HG03097 (cell line): Measurements from ENCODE around the gene CST9.

Source experiments
- ATAC-seq: cut with Tn5 transposase; IDR thresholded peaks from one replicate; pipeline ENCODE4 v1.9.1; 2021; ENCODE audit not compliant: unreplicated experiment, low FRiP score

CST9 gene, protein sequence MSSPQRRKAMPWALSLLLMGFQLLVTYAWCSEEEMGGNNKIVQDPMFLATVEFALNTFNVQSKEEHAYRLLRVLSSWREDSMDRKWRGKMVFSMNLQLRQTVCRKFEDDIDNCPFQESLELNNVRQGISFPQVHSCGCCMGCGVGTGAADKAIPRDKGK

DNA sequence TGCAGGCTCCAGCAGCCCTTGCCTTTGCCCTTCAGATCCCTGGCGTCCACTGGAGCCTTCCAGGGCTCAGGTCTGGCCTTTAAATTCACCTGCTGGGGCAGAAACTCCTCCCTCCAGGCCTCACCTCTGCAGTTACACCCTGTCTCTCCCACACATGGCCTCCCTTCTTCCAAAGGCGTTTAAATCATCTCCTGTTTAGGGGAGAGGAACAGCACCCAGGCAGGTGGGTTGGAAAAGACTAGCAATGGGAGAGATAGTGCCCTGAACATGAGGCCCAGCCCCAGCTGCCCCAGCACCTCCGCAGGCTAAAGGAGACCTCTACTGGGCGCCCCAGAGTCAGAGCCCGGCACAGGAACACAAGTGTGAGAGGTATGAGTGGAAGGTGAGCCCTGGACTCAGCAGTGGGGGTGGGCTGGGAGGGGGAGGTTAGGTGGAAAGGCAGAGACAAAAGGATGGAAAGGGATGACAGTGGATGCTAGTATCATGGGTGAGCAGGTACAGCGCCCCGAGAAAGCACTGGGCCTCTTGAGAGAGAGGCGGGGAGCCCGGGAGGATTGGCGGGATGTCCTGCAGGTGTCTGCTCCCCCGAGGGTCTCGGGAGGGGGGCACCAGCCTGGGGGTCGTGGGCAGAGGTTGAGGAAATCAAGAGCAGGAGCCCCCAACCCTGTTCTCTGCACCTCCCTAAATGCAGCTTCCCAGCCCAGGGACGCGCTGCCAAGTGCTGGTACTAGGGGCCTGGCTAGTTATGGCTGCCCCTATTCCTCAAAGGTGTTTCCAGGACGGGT lies at the start of gene CST9:
Gene CST9 (minus strand): TSS at position 51 of the 785 bp plus-strand sequence. CDS start 53 bp downstream, outside the sequence.
- no peak for ATAC-seq

DNA sequence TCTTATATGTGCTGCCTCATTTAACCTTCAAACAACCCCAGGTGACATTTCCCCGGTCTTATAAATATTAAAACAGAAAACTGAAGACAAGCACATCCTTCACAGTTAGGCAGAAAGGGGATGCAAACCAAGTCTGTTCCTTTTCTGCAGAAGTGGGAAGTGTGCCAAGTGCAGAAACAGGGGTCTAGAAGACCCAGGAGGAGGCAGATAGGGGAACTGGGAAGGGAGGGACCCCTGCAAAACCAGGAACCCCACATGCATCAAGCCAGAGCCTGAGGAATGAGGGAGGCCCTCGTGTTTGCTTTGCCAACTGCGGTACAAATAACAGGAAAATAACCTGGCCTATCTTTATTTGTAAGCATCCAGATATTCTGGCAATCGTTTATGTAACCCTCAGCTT lies 49.0 kb upstream of the CST9 start:
- ATAC-seq: no peak

DNA sequence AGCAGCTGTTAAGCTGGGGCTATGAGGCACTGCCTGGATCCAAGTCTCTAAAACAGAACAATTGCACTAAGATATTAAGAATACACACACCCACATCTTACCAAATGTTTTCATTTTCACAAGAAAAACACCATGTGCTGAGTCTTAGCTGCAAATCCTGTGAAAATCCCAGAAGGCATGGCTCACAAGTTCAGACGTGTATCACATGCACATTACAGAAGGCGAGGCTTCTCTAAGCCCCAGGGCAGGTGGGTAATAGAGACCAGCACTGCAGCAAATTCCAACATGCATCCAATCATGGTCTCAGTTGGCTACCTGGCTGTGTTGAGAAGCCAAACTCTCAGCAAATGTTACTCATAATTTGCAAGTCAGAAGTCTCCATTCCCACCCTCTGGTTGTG lies 48.3 kb upstream of the CST9 start:
- ATAC-seq: no peak

DNA sequence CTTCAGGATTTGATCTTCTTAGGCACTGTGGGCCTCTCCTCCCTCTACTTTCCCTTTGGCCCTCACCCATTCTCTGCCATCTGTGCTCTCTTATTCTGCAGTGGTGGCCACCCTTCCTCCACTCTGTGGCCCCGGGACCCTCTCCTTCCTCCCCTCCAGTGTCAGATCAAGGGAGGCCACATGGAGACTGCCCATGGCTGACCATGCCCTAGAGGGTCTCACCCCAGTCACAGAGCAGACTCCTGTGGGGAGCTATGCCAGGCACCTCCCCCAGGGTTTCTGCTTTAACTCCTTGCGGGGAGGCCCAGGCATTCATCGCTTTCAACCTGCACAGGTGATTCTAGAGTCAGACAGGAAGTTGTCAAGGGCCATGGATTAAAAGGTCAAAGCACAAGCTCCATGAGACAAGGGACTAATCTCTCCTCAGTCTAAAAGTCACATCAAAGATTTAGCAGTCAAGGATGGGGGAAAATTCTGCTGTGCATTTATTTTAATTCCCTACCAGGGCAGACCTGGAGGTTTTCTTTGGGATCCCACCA lies 47.8 kb upstream of the CST9 start:
- no peak for ATAC-seq

DNA sequence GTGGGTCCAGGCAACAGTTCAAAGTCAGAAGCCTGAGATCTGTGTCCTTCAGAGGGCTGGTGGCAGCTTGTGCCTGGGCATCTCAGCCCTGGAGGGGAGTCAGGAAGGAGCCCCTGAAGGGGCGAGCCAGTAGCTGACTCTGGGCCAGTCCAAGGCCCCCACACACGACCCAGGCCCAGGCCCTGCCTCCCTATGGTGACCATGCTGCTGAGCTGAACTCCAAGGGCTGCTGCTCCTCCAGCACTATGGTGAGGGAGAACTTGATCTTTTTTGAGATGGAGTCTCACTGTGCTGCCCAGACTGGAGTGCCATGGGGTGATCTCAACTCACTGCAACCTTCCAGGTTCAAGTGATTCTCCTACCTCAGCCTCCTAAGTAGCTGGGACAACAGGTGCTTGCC lies 47.2 kb upstream of the CST9 start:
- no peak for ATAC-seq

DNA sequence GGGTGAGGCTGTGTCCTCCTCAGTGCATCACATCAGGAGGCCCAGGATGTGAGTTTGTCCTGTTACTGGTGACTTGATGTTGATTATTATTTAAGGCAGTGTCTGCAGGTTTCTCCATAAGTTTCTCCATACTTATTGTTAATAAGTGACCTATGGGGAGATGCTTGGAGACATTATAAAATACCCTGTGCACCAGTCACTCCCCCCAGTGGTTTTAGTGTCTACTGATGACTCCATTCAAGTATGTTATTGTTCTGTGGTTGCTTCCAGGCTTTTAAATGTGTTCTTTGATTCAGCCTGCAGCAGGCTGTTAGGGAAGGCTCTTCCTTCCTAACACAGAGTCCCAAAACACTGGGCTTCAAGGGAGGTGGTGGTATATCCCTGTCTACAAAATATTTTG lies 46.7 kb upstream of the CST9 start:
- ATAC-seq: no peak

DNA sequence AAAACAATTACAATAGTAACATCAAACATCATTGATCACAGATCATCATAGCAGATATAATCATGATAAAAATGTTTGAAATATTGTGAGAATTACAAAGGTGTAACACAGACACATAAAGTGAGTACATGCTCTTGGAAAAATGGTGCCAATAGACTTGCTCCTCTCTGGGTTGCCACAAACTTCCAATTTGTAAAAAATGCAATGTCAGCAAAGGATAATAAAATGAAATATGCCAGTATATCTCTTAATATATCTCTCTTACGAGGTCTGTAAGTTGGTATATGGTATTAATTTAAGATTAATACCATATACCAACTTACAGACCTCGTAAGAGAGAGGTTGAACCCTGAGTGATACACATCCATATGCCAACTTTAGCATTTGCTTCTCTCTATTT lies 45.4 kb upstream of the CST9 start:
- no peak for ATAC-seq

DNA sequence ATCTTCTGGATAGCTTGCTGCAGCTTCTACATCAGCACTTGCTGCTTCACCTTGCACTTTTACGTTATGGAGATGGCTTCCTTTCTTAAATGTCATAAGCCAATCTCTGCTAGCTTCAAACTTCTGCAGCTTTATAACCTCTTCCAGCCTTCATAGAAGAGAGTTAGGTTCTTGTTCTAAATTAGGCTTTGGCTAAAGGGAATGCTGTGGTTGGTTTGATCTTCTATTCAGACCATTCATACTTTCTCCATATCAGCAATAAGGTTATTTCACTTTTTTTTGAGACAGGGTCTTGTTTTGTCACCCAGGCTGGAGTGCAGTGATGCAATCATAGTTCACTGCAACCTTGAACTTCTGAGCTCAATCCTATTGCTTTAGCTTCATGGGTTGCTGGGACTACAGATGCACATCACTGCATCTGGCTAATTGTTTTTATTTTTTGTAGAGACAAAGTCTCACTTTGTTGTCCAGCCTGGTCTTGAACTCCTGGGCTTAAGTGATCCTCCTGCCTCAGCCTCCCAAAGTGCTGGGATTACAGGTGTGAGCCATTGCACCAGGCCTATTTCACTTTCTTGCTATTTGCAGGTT lies 44.2 kb upstream of the CST9 start:
- ATAC-seq: no peak

DNA sequence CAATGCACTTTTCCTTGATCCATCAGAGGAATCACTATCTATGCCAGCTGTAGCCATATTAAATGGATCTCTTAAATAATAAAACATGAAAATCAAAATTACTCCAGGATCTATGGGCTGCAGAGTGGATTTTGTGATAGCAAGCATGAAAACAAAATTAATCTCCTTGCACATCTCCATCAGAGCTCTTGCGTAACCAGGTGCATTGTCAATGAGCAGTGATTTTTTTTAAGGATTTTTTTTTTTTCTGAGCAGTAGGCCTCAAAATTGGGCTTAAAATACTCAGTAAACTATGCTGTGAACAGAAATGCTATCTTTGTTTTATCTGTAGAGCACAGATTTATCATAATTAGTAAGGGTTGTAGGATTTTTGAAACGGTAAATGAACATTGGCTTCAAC lies 43.5 kb upstream of the CST9 start:
- no peak for ATAC-seq

DNA sequence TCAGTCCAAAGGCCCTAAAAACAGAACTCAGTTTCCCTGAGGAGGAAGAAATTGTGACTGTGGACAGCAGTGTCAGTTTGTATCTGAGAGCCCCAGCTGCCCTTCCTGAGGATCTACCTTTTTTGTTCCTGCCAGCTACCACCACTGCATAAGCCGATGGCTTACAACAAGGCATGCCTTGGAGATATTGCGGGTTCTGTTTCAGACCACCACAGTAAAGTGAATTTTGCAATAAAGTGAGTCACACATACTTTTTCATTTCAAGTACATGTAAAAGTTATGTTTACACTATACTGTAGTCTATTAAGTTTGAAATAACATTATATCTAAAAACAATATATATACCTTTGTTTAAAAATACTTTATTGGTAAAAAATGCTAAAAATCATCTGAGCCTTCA lies 41.6 kb upstream of the CST9 start:
- ATAC-seq: no peak

DNA sequence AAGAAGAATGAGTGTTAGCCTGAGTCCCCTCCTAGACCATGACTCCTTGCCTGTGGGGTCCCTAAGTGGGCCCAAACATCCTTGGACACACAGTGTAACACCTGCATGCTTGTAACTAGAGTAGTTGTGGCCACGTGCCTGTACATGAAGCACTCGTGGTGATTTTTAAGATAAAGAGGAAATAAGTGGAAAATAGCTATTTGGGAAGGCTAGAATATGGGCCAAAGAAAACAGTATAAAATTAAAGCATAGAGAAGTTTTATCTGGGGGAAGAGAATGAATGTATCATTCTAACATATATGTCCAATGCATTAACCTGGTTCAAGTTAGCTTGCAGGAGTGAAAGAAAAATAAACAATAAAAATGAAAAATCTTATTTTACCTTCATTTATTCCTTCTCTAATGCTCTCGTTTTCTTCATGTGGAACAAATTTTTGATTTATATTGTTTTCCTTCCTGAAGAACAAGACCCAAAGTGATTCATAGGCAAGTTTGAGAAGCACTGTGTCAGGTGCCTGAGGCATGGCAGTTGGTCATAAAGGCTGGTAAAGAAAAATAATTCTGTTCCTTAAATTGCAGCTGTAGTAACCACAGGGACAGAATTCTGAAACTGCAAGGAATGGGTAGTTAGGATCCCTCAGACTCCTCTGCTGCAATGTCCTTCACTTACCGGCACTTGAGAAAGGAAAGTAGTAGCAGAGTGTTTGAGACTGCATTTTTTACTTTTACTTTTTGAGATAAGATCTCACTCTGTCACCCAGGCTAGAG lies 40.6 kb upstream of the CST9 start:
- no peak for ATAC-seq

DNA sequence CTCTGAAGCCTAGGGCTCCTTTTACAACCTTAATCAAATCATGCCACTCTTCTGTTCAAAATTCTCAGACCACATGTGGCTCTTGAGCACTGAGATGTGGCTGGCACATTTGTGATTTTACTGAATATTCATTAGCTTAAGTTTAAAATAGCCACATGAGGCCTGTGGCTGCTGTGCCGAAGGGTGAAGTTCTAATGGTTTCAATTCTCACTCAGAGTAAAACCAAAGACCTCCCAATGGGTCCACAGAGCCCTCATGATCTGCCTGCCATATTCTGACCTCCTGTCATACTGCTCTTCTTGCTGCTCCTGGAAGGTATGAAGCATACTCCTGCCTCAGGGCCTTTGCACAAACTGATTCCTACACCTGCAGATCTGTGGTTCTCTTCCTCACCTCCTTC lies 39.9 kb upstream of the CST9 start:
- no peak for ATAC-seq

DNA sequence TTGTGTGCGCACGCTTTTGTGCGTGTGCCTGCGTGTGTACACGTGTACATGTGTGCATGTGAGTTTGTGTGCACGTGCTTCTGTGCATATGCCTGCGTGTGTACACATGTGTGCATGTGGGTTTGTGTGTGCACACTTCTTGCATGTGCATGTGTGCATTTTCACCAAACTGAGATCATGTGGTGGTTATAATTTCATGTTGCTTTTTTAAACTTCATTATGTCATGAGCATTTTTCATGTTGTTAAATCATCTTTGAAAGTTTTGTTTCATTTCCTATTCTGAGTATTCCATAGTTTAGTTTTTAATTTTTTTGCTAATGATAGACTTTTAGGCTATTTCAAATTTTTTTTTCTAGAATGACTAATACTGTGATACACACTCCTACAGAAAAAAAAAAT lies 38.4 kb upstream of the CST9 start:
- no peak for ATAC-seq

DNA sequence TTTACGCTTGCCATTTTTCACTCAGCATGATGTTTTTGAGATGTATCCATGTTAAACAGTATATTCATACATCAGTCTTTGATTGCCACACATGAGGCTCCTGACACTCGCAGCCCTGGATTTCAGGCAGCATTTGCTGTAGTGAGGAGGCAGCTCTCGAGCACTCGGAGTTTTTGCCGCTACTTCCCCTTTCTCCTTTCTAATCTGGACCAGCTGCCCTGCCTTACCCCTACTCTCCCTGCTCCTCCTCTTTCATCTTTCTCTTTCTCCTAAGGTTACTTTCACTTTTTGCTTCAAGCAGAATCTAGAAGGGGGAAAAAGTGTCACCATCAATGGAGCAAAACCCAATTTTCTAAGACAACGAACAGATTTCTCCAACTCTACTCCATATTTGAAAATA lies 37.9 kb upstream of the CST9 start:
- ATAC-seq: no peak

DNA sequence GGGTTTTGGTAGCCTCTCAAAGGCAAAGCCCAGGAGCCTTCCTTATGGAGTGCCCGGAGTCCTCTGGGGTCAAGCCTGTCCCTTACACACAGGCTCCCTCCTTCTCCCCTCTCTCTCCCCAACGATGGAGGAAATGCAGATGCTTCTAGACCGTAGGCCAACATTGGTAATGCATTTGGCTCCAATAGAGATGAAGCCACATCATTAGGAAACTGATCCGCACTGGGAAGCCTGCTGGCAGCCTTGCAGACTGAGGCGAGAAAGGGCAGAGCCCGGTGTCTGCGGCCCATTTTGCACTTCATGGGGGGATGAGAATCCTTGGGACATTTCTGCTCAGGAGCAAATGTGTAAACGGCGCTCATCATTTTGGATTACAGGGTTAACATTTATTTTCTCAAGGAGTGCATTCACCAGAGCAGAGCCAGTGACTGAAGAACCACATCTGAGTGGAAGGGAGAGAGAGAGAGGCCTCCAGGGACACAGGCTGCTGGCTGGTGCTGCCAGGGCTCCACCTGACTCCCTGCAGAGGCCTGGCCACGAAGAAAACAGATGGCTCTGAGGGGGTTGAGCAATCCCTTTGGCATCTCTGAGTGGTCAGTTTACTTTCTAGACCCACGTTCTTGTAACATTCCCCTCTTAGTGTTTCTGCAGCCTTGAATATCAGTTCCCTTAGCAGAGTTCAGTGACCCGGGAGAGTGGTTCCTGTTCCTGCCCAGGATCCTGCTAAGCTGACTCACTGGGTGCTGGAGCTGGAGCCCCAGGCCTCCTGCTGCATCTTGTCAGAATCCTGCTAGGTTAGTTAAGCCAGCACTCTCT lies 36.4 kb upstream of the CST9 start:
- ATAC-seq: no peak

DNA sequence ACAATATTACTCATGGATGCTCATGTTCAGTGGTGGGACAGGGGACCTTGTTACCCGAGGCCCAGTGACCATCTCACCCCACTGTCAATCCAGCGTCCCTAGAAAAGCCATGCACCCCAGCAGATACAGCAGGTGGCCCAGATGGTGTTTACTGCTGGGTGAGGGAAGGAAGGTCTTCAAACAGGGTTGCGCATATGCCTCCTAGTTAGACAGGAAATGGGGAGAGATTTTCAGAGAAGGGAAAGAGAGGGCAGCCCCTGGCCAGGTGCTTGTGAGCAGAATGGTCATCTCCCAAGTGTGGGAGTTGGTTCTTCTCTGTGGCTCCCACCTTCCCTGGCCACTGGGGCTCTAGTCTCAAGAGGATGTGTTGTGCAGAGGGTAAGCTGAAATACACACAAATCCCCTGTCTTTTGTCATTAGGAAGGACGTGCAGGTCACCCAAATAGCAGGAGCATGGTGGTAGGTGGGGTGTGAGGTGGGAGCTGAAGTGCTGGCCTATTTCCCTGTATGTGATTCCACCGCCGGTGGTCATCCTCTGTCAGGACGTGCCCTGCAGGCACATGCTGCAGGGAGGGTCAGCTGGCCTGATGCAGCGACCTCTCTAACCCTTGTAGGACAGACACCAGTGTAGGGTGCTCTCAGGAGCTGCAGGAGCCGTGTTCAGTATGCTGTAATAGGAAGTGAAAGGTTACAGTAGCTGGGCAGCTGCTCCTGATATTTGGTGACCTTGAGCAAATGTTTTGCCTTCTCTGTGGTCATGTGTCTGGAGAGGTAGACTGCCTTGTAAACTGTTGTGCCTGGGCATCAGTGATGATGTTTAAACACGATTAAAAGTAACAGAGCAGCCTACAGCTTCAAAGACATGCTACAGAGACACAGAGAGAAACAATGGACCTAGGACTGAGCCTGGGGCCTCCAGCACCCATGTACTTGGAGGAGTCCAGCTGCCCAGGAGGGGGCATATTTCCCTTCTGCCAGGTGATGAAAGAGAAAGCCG lies 35.3 kb upstream of the CST9 start:
- no peak for ATAC-seq

DNA sequence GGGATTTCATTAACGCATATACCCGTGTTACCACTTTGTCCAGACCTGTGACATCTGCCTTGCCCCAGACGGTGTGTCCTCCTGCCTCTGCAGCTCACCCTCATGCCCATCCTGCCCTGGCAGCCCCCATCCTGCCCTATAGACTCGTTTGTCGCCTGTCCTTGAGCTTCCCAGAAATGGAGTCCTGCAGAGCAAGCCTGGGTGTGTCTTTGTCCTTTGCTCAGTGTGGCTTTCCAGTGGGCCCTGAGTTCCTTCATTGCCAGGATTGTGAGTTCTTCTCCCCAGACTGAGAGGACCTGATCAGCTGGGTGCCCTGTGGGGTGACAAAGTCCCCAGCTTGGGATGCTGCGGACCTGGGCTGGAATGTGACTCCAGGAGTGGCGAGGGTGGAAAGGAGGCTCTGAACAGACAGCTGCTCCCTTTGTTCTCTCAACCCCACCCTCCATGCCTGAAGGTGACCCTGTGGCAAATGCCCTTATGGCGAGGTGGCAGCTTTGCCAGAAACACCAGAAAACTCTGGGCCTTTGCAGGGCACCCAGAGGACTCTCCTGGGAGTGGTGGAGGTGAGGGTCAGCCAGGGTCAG lies 34.4 kb upstream of the CST9 start:
- ATAC-seq: no peak

DNA sequence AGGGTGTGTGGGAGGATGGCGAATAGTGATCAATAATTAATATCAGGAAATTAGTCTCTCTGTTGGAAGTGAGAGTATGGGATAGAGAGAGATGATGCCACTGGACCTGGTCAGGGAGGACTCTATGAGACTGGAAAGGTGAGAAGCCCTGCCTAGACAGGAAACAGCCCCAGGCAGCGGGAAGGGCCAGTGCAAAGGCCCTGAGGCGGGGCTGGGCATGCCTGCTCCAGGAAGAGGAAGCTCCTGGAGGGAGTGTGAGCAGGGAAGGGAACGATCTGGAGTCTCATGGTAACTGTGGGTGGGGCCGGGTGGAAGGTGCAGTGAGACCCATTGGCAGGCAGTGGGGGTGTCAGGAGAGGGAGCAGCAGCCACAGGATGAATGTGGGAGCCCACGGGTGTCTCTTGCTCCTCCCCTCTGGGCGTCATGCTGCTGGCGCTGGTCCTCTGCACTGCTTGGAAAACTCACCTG lies 33.8 kb upstream of the CST9 start:
- ATAC-seq: no peak

DNA sequence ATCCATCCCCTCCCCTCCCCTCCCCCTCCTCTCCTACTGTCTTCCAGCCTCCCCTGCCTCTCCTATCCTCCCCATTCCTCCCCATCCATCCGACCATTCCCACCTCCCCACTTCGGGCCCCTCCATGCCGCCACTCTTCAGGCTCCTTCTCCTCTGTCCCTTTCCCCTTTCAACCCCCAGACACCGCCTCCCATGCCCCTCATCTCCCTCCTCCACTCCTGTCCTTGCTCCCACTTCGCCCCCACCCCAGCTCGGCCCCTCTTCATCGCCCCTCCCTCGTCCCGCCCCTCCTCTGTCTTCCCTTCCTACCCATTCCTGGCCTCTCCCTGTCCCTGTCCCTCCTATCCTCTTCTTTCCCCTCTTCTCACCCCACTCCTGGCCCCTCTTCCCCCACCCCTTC lies 32.6 kb upstream of the CST9 start:
- no peak for ATAC-seq
